Measurements from ENCODE around the gene PLEKHF1.

PLEKHF1 gene

GRCh38 chr19:29635963-29636362, 29.3 kb upstream of the PLEKHF1 start:
- DNase-seq: no peak

DNA sequence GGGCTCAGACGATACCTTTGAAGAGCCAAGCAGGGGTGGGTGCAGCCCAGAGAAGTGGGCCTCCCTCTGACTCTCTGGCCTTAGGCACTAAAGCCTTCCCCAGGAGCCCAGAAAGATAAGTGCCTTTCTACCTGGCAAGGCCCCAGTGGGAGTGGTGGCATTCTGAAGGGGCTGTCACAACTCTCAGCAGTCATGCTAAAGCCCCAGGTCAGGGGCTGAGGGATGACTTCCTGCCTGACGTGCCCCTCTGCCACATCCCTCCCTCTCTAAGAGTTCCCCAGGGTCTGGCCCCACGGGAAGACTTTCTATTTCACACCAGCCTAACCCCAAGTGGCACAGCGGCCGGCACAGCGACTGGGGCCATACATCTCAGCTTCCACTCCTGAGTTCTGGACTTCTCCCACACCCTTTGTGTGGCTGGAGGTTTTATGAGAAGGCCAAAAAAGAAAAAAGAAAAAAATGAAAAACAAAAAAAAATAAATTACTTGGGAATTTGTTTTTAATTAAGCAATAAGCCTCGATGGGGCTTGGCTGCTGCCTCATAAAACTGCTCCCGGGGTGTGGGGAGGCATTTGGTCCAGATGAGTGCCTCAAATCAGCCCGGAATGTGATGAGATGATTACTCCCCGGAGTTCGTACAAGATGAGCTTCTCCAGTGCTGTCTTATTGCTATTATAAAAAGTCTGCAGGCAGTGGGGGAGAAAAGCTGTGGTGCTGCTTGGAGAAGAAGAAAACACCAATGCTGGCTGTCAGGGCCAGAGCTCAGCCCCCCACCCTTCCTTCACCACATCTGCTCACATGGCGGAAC, 28.5 kb upstream of the PLEKHF1 start:
- no peak for DNase-seq

GRCh38 chr19:29639086-29639485, 26.2 kb upstream of the PLEKHF1 start:
- no peak for DNase-seq

DNA sequence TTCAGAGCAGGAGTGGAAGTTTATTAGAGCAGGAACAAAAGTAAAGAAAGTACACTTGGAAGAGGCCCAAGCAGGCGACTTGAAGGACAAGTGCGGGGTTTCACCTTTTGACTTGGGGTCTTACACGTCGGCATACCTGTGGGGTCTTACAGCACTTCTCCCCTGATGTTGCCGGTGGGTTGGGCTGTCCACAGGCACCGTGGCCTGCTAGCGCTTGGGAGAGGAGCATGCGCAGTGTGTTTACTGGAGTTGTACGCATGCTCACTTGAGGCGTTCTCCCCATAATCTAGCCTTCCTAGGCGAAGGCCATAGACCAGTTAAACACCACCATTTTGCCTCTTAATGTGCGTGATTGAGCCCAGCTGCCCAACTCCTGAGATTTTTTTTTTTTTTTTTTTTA, 25.0 kb upstream of the PLEKHF1 start:
- DNase-seq: no peak

GRCh38 chr19:29641597-29641996, 23.7 kb upstream of the PLEKHF1 start:
- no peak for DNase-seq

- DNase-seq: no peak
Observed at GRCh38 chr19:29643361-29643935, 21.8 kb upstream of the PLEKHF1 start.

GRCh38 chr19:29644210-29644609, 21.1 kb upstream of the PLEKHF1 start:
- DNase-seq: no peak

DNA sequence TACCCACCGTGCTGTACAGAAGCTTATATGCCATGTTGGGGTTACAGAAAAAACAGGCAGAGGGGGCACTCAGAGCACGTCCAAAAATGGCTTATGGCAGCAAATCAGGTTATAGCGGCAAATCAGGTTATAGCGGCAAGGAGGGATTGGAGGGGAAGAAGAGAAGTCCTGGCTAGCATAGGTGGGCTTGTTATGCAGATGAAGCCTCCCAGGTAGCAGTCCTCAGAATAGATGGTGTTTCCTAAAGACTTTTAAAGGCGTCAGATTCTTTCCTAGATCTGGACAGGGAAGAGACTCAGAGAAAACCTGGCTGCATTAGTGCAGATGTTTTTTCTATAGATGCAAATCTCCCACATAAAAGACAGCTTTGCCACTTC, 19.8 kb upstream of the PLEKHF1 start:
- DNase-seq: no peak

DNA sequence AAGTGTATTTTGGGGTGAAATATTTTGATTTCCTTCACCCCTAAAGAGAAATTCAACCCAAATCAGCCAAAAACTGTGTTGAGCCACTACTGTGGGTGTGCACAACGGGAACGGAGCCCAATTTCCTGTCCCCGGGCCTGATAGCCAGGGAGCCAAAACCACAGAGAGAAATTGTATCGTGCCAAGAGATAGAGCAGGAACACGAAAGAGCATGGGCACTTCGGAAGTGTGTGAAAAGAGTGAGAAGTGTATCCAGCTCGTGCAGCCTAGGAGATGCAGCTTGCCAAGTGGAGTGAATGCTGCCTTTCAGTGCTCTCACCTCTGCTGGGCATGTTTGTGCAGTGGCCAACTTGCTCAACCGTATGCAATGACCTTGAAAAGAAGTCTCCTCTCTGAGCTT, 19.4 kb upstream of the PLEKHF1 start:
- DNase-seq: no peak

GRCh38 chr19:29650772-29651387, 14.4 kb upstream of the PLEKHF1 start:
- DNase-seq: no peak

DNA sequence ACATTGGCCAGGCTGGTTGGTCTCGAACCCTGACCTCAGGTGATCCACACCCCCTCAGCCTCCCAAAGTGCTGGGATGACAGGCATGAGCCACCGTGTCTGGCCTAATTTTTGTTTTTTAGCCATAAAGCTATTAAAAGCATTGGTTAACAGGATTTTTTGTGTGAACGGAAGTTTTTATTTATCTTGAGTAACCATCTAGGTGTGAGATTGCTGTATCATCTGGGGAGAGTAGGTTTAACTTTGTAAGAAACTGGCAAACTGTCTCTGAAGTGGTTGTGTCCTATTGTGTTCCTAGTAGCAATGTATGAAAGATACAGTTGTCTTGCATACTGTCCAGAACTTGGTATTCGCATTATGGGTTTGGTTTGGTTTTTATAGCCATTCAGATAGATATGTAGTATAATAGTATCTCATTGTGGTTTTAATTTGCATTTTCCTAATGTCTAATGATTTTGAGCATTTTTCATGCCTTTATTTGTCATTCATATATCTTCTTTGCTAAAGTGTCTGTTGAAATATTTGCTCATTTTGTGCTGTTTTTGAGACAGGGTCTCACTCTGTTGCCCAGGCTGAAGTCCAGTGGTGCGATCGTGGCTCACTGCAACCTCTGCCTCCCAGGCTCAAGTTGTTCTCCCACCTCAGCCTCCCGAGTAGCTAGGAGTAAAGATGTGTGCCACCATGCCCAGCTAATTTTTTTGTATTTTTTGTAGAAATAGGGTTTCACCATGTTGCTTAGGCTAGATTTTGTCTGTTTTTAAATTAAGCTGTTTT, 13.5 kb upstream of the PLEKHF1 start:
- no peak for DNase-seq

GRCh38 chr19:29653398-29653797, 11.9 kb upstream of the PLEKHF1 start:
- DNase-seq: no peak

DNA sequence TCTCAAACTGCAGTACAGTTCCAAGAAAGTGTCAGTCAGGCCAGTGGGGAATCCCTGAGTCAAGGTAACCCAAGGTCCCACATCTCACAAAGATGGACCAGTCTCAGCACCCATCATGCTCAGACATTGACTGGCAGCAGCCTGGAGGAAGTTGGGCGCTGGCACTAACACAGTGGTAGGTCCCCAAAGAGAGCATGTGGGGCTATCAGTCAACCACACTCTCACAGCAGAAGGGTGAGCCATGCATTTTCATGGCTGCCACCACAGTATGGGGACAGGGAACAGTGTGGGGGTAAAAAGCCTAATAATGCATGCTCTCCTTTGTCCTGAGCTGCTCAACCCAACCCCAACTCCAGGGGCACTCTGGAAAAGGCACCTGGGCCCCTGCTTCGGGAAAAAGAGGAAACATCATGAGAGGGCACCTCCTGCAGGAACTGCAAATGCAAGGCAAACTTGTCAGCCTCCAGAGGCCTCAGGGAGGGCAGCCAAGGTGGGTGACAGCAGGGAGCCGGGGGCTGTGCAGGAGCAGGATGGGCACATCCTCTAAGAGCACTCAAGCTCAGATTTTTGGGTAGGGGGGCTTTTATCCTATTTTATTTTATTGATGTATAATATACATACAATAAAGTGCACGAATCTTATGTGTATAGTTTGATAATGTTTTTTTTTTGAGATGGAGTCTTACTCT, 9.5 kb upstream of the PLEKHF1 start:
- DNase-seq: no peak

- no peak for DNase-seq
Observed at GRCh38 chr19:29658221-29658991, 6.9 kb upstream of the PLEKHF1 start.

GRCh38 chr19:29660835-29661234, 4.4 kb upstream of the PLEKHF1 start:
- DNase-seq: no peak

DNA sequence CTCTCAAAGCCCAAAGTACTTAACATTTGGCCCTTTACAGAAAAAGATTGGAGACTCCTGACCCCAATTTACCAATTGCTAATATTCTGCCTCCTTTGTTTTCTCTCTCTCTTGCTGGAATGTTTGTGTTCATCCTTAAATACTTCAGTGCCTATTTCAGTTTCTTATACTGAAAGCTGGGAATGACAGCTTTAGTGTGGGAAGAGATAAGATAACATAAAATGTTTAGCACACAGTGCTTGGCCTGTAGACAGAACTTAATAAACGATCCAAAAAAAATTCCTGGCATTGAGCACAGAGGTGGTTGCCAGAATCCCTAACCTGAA, 3.0 kb upstream of the PLEKHF1 start:
- no peak for DNase-seq

GRCh38 chr19:29662604-29663404, 2.5 kb upstream of the PLEKHF1 start:
- no peak for DNase-seq

- no peak for DNase-seq
Observed at GRCh38 chr19:29663861-29664752, 1.2 kb upstream of the PLEKHF1 start.

DNA sequence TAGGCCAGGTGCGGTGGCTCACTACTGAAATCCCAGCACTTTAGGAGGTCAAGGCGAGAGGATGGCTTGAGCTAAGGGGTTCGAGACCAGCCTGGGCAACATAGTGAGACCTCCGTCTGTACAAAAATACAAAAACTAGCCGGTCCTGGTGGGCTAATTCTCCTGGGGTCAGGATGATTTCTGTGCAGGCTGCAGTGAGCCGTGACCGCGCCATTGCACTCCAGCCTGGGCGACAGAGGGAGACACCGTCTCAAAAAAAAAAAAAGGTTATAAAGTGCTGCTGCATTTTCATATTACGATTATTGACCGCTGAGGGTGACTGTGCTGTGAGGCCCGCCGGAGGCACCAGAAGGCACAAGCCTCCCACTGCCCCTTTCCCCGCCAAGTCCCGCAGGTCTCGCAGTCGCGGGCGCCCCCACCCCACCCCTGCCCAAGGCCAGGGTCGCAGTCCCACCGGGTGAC, 477 bp upstream of the PLEKHF1 start:
- no peak for DNase-seq
